Measurements from ENCODE around the gene UQCRFS1.

GRCh38 chr19:29245215-29245614 is 32.3 kb upstream of the UQCRFS1 start:
- no peak for TF ChIP-seq EZH2phosphoT487 (IDR thresholded peaks at IDR 0.05; ENCODE audit: low read length)
- no peak for TF ChIP-seq EZH2 (optimal IDR thresholded peaks at IDR 0.05; ENCODE audit: low read depth, low read length)
